PFSK-1 (cell line): Measurements from ENCODE around the gene COL21A1.

Source experiments
- FOXP2 ChIP-seq: optimal IDR thresholded peaks from 2 replicates; pipeline ENCODE3; 2011; ENCODE audit warnings: borderline replicate concordance, control low read depth, inconsistent platforms; ENCODE audit not compliant: insufficient read depth; ENCODE audit errors: extremely low read length, extremely low read depth
- POLR2AphosphoS5 ChIP-seq: IDR thresholded peaks from 2 replicates; pipeline ENCODE4 v1.6.1; 2012; ENCODE audit warnings: low read depth, mild to moderate bottlenecking, control low read depth, low read length, moderate library complexity
- REST ChIP-seq, 2 experiments: IDR thresholded peaks; 2 replicates each; pipeline versions ENCODE4 v1.6.1 to v1.8.0; 2011 to 2012; ENCODE audit warnings: low read depth in 2 of 2, low read length in 2 of 2, control low read depth in 1 of 2, inconsistent platforms in 1 of 2, mild to moderate bottlenecking in 1 of 2, moderate library complexity in 1 of 2; ENCODE audit not compliant: insufficient read depth in 1 of 2
- SIN3A ChIP-seq: IDR thresholded peaks from 2 replicates; pipeline ENCODE4 v1.6.1; 2012; ENCODE audit warnings: mild to moderate bottlenecking, low read length, moderate library complexity, borderline replicate concordance; ENCODE audit not compliant: insufficient read depth
- TAF1 ChIP-seq: IDR thresholded peaks from 2 replicates; pipeline ENCODE4 v1.6.1; 2012; ENCODE audit warnings: low read length, control low read depth, borderline replicate concordance; ENCODE audit not compliant: insufficient read depth

The COL21A1 gene

GRCh38 chr6:56235245-56235644 lies 12.1 kb downstream of the COL21A1 start:
- TF ChIP-seq REST (IDR thresholded peaks at IDR 0.05; ENCODE audit: insufficient read depth in 1 of 2, low read depth in 2 of 2, low read length in 2 of 2), result no peak

- TF ChIP-seq POLR2AphosphoS5, result no peak
- TF ChIP-seq TAF1, result no peak
- TF ChIP-seq SIN3A, result no peak
- TF ChIP-seq REST (IDR thresholded peaks at IDR 0.05; ENCODE audit: insufficient read depth in 1 of 2, low read depth in 2 of 2, low read length in 2 of 2), result no peak
- TF ChIP-seq FOXP2, result no peak
These were observed 14.9 kb downstream of the COL21A1 start for GRCh38 chr6:56232436-56232835.

GRCh38 chr6:56231827-56232226 lies 15.6 kb downstream of the COL21A1 start:
- TF ChIP-seq FOXP2 (no peak), TAF1 (no peak), REST (IDR thresholded peaks at IDR 0.05; ENCODE audit: insufficient read depth in 1 of 2, low read depth in 2 of 2, low read length in 2 of 2) (no peak), POLR2AphosphoS5 (no peak), SIN3A (no peak)

- TF ChIP-seq FOXP2 (no peak), SIN3A (no peak), TAF1 (no peak), POLR2AphosphoS5 (no peak), REST (IDR thresholded peaks at IDR 0.05; ENCODE audit: insufficient read depth in 1 of 2, low read depth in 2 of 2, low read length in 2 of 2) (no peak)
These were observed 16.3 kb downstream of the COL21A1 start for GRCh38 chr6:56230976-56231566.

GRCh38 chr6:56227071-56227879 lies 20.1 kb downstream of the COL21A1 start:
- TF ChIP-seq FOXP2, result no peak
- no peak for TF ChIP-seq POLR2AphosphoS5
- no peak for TF ChIP-seq SIN3A
- no peak for TF ChIP-seq TAF1
- no peak for TF ChIP-seq REST (IDR thresholded peaks at IDR 0.05; ENCODE audit: insufficient read depth in 1 of 2, low read depth in 2 of 2, low read length in 2 of 2)
